OCI-LY1 (cell line): ENCODE measurements around the gene B3GALT5.

ENCODE experiments used
- H2AFZ ChIP-seq: fragments of 200-600 bp; sonication (generic), shearing (Covaris generic); 2 replicates; pipeline ENCODE4 v1.6.0; 2014; ENCODE audit warnings: antibody characterized with exemption, mild to moderate bottlenecking, low read length
- H3F3A ChIP-seq: fragments of 200-600 bp; sonication (generic), shearing (Covaris generic); 2 replicates; pipeline ENCODE4 v1.6.0; 2014; ENCODE audit warnings: mild to moderate bottlenecking, antibody characterized with exemption, low read length, moderate library complexity; ENCODE audit not compliant: insufficient read depth
- H3K27ac ChIP-seq: fragments of 200-600 bp; sonication (generic); 2 replicates; pipeline ENCODE4 v1.5.1; 2014; ENCODE audit warnings: low read length, mixed run types, mild to moderate bottlenecking, low read depth; ENCODE audit not compliant: poor library complexity, severe bottlenecking
- H3K27me3 ChIP-seq: fragments of 200-600 bp; sonication (generic); 2 replicates; pipeline ENCODE4 v1.6.0; 2014; ENCODE audit warnings: antibody characterized with exemption, mild to moderate bottlenecking, low read length, moderate library complexity; ENCODE audit not compliant: insufficient read depth
- H3K36me3 ChIP-seq: fragments of 200-600 bp; sonication (generic); 2 replicates; pipeline ENCODE4 v1.6.1; 2014; ENCODE audit warnings: mild to moderate bottlenecking, antibody characterized with exemption, low read length, moderate library complexity, mixed read lengths; ENCODE audit not compliant: insufficient read depth
- H3K4me1 ChIP-seq: fragments of 200-600 bp; sonication (generic); 2 replicates; pipeline ENCODE4 v1.5.1; 2014; ENCODE audit warnings: mild to moderate bottlenecking, low read length, moderate library complexity; ENCODE audit not compliant: insufficient read depth, severe bottlenecking
- H3K4me2 ChIP-seq: fragments of 200-600 bp; sonication (generic), shearing (Covaris generic); 2 replicates; pipeline ENCODE4 v1.6.1; 2014; ENCODE audit warnings: low read length
- H3K4me3 ChIP-seq: fragments of 200-600 bp; sonication (generic); 2 replicates; pipeline ENCODE4 v1.5.1; 2014; ENCODE audit warnings: low read length, low read depth, mild to moderate bottlenecking, mixed read lengths; ENCODE audit not compliant: poor library complexity, severe bottlenecking
- H3K79me2 ChIP-seq: fragments of 200-600 bp; shearing (Covaris generic); 2 replicates; pipeline ENCODE4 v1.6.1; 2016; ENCODE audit warnings: mixed run types, low read length, mixed read lengths; ENCODE audit not compliant: insufficient read depth
- H3K9ac ChIP-seq: fragments of 200-600 bp; sonication (generic), shearing (Covaris generic); 2 replicates; pipeline ENCODE4 v1.6.1; 2014; ENCODE audit warnings: mild to moderate bottlenecking, low read length, mixed read lengths
- H3K9me2 ChIP-seq: fragments of 200-600 bp; sonication (generic), shearing (Covaris generic); 2 replicates; pipeline ENCODE4 v1.6.1; 2014; ENCODE audit warnings: low read depth, mild to moderate bottlenecking, low read length, mixed read lengths
- H3K9me3 ChIP-seq: fragments of 200-600 bp; shearing (Covaris generic); 2 replicates; pipeline ENCODE4 v1.6.1; 2014; ENCODE audit warnings: low read length, mixed read lengths
- H4K20me1 ChIP-seq: fragments of 200-600 bp; sonication (generic), shearing (Covaris generic); 2 replicates; pipeline ENCODE4 v1.6.0; 2016; ENCODE audit warnings: mild to moderate bottlenecking, low read length; ENCODE audit not compliant: insufficient read depth
- CTCF ChIP-seq: fragments of 200-600 bp; sonication (generic), shearing (Covaris generic); IDR thresholded peaks from 2 replicates; pipeline ENCODE4 v1.5.1; 2017; ENCODE audit warnings: mild to moderate bottlenecking, antibody characterized with exemption, low read length, moderate library complexity, mixed read lengths
- EZH2 ChIP-seq: fragments of 200-600 bp; sonication (generic), shearing (Covaris generic); IDR thresholded peaks from 2 replicates; pipeline ENCODE4 v1.8.0; 2017; ENCODE audit warnings: borderline replicate concordance, mixed run types, mild to moderate bottlenecking, antibody characterized with exemption, low read length, moderate library complexity, mixed read lengths

Gene B3GALT5

GRCh38 chr21:39659070-39659815, 46.5 kb downstream of the B3GALT5 start:
- TF ChIP-seq EZH2 (no peak), CTCF (no peak)
- Histone ChIP-seq H3K27ac (no peak overlapping the region), H4K20me1 (no peaks in the 10 kb centered on the region), H3K9me2 (no peaks in the 10 kb centered on the region), H3K4me3 (no peak overlapping the region), H3F3A (no peaks in the 10 kb centered on the region), H2AFZ (no peak overlapping the region), H3K27me3 (peaks cover 5% of the 10 kb centered on the region; the same call in 1 of the 2 replicates), H3K4me2 (no peak overlapping the region), H3K4me1 (no peaks in the 10 kb centered on the region), H3K9ac (no peak overlapping the region), H3K36me3 (no peaks in the 10 kb centered on the region), H3K9me3 (no peaks in the 10 kb centered on the region), H3K79me2 (no peaks in the 10 kb centered on the region)

GRCh38 chr21:39660191-39660980, 47.6 kb downstream of the B3GALT5 start:
- no peak overlapping the region for H3K27ac ChIP-seq
- no peak overlapping the region for H3K9ac ChIP-seq
- no peaks in the 10 kb centered on the region for H4K20me1 ChIP-seq
- H3K27me3 ChIP-seq: peaks cover 5% of the 10 kb centered on the region; the same call in 1 of the 2 replicates
- H3F3A ChIP-seq: no peaks in the 10 kb centered on the region
- H3K36me3 ChIP-seq: no peaks in the 10 kb centered on the region
- H3K4me2 ChIP-seq: no peak overlapping the region
- H3K9me3 ChIP-seq: no peaks in the 10 kb centered on the region
- no peak for TF ChIP-seq CTCF
- TF ChIP-seq EZH2: no peak
- H3K4me1 ChIP-seq: no peaks in the 10 kb centered on the region
- no peak overlapping the region for H2AFZ ChIP-seq
- no peaks in the 10 kb centered on the region for H3K9me2 ChIP-seq
- H3K4me3 ChIP-seq: no peak overlapping the region
- H3K79me2 ChIP-seq: no peaks in the 10 kb centered on the region

GRCh38 chr21:39661121-39661520, 48.4 kb downstream of the B3GALT5 start:
- no peaks in the 10 kb centered on the region for H3K9me3 ChIP-seq
- no peak overlapping the region for H3K27ac ChIP-seq
- peaks cover 5% of the 10 kb centered on the region; the same call in 1 of the 2 replicates for H3K27me3 ChIP-seq
- no peak overlapping the region for H3K4me2 ChIP-seq
- H3K4me3 ChIP-seq: no peak overlapping the region
- H3K9ac ChIP-seq: no peak overlapping the region
- no peaks in the 10 kb centered on the region for H3K36me3 ChIP-seq
- H3K79me2 ChIP-seq: no peaks in the 10 kb centered on the region
- no peaks in the 10 kb centered on the region for H3K9me2 ChIP-seq
- TF ChIP-seq CTCF: no peak
- TF ChIP-seq EZH2: no peak
- H3K4me1 ChIP-seq: no peaks in the 10 kb centered on the region
- no peaks in the 10 kb centered on the region for H3F3A ChIP-seq
- no peaks in the 10 kb centered on the region for H4K20me1 ChIP-seq
- no peak overlapping the region for H2AFZ ChIP-seq
